PC-9 (cell line): ENCODE data around the gene IDH3B. TPM values are rescaled to one million over a fixed set of nuclear protein-coding genes. Genes with fewer than 3 reads are reported as not detected.
A peak's percentile ranks its signal among the peaks of the same experiment; 100 is the strongest.

Source experiments
- Bru-seq: library from RNA; stranded (reverse); fragments of 400-500 nt; gene quantifications from one replicate; lab custom pipeline; 2021; lab: Mats Ljungman, UMichigan
- BruChase-seq, 2 experiments: library from RNA; stranded (reverse); fragments of 400-500 nt; gene quantifications; one replicate each; lab custom pipeline; 2021; lab: Mats Ljungman, UMichigan
- BruUV-seq: library from RNA; stranded (reverse); fragments of 400-500 nt; replicated peaks from 2 replicates; lab custom pipeline; 2021; lab: Mats Ljungman, UMichigan
- CTCF ChIA-PET: fragments of 300-600 bp; sonication (Branson Sonifier 250); formaldehyde crosslinking; loops from one replicate; lab custom pipeline; 2022; ENCODE audit warnings: antibody characterized with exemption; lab: Charles Lee
- POLR2A ChIA-PET: fragments of 300-600 bp; sonication (Branson Sonifier 250); formaldehyde crosslinking; loops from one replicate; lab custom pipeline; 2022; ENCODE audit warnings: antibody characterized with exemption; ENCODE audit not compliant: unreplicated experiment; lab: Charles Lee
- DNase-seq, 2 experiments: peaks; one replicate each; pipeline versions ENCODE4 v3.0.0 to v3.0.0-alpha.2; 2015 to 2022; ENCODE audit warnings: mixed read lengths in 1 of 2
- H2AFZ ChIP-seq: fragments of 200-600 bp; sonication (generic); 2 replicates; pipeline ENCODE4 v1.8.1; 2017; ENCODE audit warnings: antibody characterized with exemption
- H3F3A ChIP-seq: fragments of 200-600 bp; sonication (generic); 2 replicates; pipeline ENCODE4 v1.8.1; 2017; ENCODE audit warnings: antibody characterized with exemption, mild to moderate bottlenecking, low read depth; ENCODE audit not compliant: insufficient read depth
- H3K27ac ChIP-seq: fragments of 200-600 bp; sonication (generic); 2 replicates; pipeline ENCODE4 v1.6.1; 2016; ENCODE audit warnings: mixed run types
- H3K27me3 ChIP-seq: fragments of 200-600 bp; sonication (generic); 2 replicates; pipeline ENCODE4 v1.6.1; 2016; ENCODE audit warnings: low read depth, mixed run types; ENCODE audit not compliant: insufficient read depth
- H3K36me3 ChIP-seq: fragments of 200-600 bp; sonication (generic); 2 replicates; pipeline ENCODE4 v1.6.1; 2016; ENCODE audit warnings: low read depth, mixed run types
- H3K4me1 ChIP-seq: fragments of 200-600 bp; sonication (generic); replicated peaks from 2 replicates; pipeline ENCODE4 v1.6.1; 2016; ENCODE audit warnings: mixed run types; ENCODE audit not compliant: insufficient read depth
- H3K4me2 ChIP-seq: fragments of 200-600 bp; sonication (generic); 2 replicates; pipeline ENCODE4 v1.6.1; 2017; ENCODE audit warnings: mixed run types
- H3K4me3 ChIP-seq: fragments of 200-600 bp; sonication (generic); 2 replicates; pipeline ENCODE4 v1.6.1; 2016; ENCODE audit warnings: mixed run types
- H3K79me2 ChIP-seq: fragments of 200-600 bp; sonication (generic); 2 replicates; pipeline ENCODE4 v1.6.1; 2017; ENCODE audit warnings: low read depth, mixed run types
- H3K9me2 ChIP-seq: fragments of 200-600 bp; sonication (generic); 2 replicates; pipeline ENCODE4 v1.8.1; 2017; ENCODE audit warnings: mild to moderate bottlenecking; ENCODE audit not compliant: insufficient read depth
- H3K9me3 ChIP-seq: fragments of 200-600 bp; sonication (generic); 2 replicates; pipeline ENCODE4 v1.8.1; 2016; ENCODE audit warnings: low read depth; ENCODE audit not compliant: insufficient read depth
- H4K20me1 ChIP-seq: fragments of 200-600 bp; sonication (generic); 2 replicates; pipeline ENCODE4 v1.8.1; 2017; ENCODE audit not compliant: insufficient read depth
- CTCF ChIP-seq: fragments of 200-600 bp; sonication (generic); conservative IDR thresholded peaks from 2 replicates; pipeline ENCODE4 v1.6.1; 2017; ENCODE audit warnings: mixed run types, antibody characterized with exemption, mild to moderate bottlenecking, moderate library complexity
- EZH2 ChIP-seq: fragments of 200-600 bp; sonication (generic); IDR thresholded peaks from 2 replicates; pipeline ENCODE4 v1.8.0; 2017; ENCODE audit warnings: antibody characterized with exemption, low read depth
- intact Hi-C: fragments of 100-400 bp; cut with micrococcal nuclease; formaldehyde crosslinking; loops from one replicate; pipeline ENCODE4 v1.10.0; 2022; ENCODE audit not compliant: unreplicated experiment
- long read RNA-seq: library from polyadenylated mRNA; stranded (forward); transcript quantifications from one replicate; pipeline ENCODE4 v2.0.0, GENCODE V29; 2022
- total RNA-seq: library from RNA; stranded (reverse); gene quantifications from 2 replicates; pipeline ENCODE4 v1.2.3, GENCODE V29; 2021

IDH3B gene
- 130 and 144 TPM in 2 replicates for total RNA-seq
- Bru-seq, nascent RNA: percentile 87 among the genes with signal in this experiment
- BruChase-seq, experiment 1, labeled RNA remaining after a 2-hour chase: percentile 90 among the genes with signal in this experiment
- percentile 96 among the genes with signal in this experiment for BruChase-seq, experiment 2, labeled RNA remaining after a 6-hour chase
- long read RNA-seq, transcript IDH3B-202 (12 exons, 1,230 nt): minor isoform, 5 of 1,130 reads
- long read RNA-seq, transcript IDH3B-206 (13 exons, 1,279 nt): minor isoform, 18 of 1,130 reads
- long read RNA-seq, transcript IDH3B-201 (12 exons, 1,545 nt): major isoform, 165 of 1,130 reads
- long read RNA-seq, partial matches to known transcripts: 266 of 1,130 reads
- long read RNA-seq, other reads (novel, unspliced or antisense): 676 of 1,130 reads

DNA sequence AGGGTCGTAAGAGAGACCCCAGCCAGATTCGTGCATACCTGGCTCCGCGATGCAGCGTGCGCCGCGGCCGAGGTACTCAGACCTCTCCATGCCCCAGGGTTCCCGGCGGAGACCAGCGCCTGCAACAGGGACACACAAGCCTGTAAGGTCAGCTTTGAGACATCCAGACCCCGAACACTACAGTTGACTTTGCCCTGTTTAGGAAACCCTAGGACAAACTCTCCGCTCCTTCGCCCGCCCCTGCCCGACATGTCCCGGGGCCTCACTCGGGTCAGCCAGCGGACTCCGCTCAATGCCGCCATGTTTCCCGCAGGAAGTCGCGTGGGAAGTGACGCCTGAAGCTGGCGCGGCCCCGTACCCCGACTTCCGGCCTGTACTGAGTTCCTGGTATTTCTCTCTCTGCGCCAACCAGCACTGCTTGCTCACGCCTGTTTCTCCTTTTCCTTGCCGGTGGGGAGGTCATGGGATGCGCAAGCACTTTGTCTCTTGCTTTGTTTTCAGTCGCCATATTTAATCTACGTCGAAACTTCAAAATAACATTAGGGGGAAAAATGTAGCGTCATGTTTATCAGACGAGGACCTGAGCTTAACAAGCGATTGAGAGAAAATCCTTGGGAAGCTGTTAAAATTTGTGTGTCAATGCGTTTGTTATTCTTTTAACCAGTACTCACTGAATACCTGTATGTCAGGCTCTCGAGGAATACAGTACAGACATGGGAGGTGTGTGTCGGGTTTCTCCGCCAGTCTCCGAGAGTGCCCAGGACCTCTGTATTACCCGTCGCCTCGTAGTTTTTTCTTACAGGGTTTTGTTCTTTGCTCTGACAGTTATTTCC is at the start of gene IDH3B:
IDH3B (minus strand) TSS at position 330 of the 833 bp plus-strand sequence; CDS start at position 302, 28 bp downstream.
- intact Hi-C loops: no loop called here
- CTCF ChIA-PET: interaction anchor here (0.8 kb wide), 1 partner anchor 9 kb away, joined by 3 read pairs; no protein-coding TSS in a partner anchor
- H3K4me1 ChIP-seq: peaks cover 11% of the 10 kb centered on the region

GRCh38 chr20:2713285-2713684 is 49.3 kb upstream of the IDH3B start:
- Histone ChIP-seq H3K4me2 (no peak overlapping the region), H3F3A (no peaks in the 10 kb centered on the region), H2AFZ (no peak overlapping the region), H3K4me3 (no peak overlapping the region), H3K27me3 (peaks cover 62% of the 10 kb centered on the region), H3K27ac (no peak overlapping the region), H4K20me1 (no peaks in the 10 kb centered on the region), H3K4me1 (no peaks in the 10 kb centered on the region), H3K36me3 (no peaks in the 10 kb centered on the region), H3K9me2 (no peaks in the 10 kb centered on the region), H3K9me3 (no peaks in the 10 kb centered on the region), H3K79me2 (no peaks in the 10 kb centered on the region)
- BruUV-seq: no TSS peak
- ChIA-PET CTCF (interaction anchor here (0.6 kb wide), 2 partner anchors 39 to 235 kb away, joined by 3 to 4 read pairs; no protein-coding TSS in a partner anchor), POLR2A (no interaction called here)
- no peak for DNase-seq
- TF ChIP-seq CTCF (no peak; the same call in 1 of the 2 replicates), EZH2 (no peak)
- intact Hi-C loops: loop anchor here (1.0 kb wide), 1 partner anchor 139 kb away; no protein-coding TSS in a partner anchor

More for the DNA sequence above, at the start of gene IDH3B:
- no peaks in the 10 kb centered on the region for H3K9me2 ChIP-seq
- H4K20me1 ChIP-seq: no peaks in the 10 kb centered on the region
- peaks cover 15% of the 10 kb centered on the region for H3K36me3 ChIP-seq
- peak within 1 kb of the TSS; percentile 80 for H3K27ac ChIP-seq
- peak within 1 kb of the TSS; percentile 97 for H2AFZ ChIP-seq
- POLR2A ChIA-PET: interaction anchor here (0.6 to 1.2 kb wide), 4 partner anchors 11 to 785 kb away, joined by 3 to 5 read pairs (median 4); partner anchors contain the start of genes NOP56 and SNRPB
- H3F3A ChIP-seq: peaks cover 8% of the 10 kb centered on the region; the same call in 1 of the 2 replicates
- no peaks in the 10 kb centered on the region for H3K9me3 ChIP-seq
- TF ChIP-seq CTCF (no peak), EZH2 (no peak)
- TSS peak; percentile 100 for BruUV-seq
- peak within 1 kb of the TSS; percentile 78 for H3K4me3 ChIP-seq
- DNase-seq: peak; percentile 79 to 80
- H3K27me3 ChIP-seq: no peaks in the 10 kb centered on the region
- peak within 1 kb of the TSS; percentile 97 for H3K4me2 ChIP-seq
- peaks cover 16% of the 10 kb centered on the region for H3K79me2 ChIP-seq
